WERI-Rb-1 (cell line): ENCODE data around the gene ZNF407.

Experiments
- DNase-seq: peaks from one replicate; pipeline ENCODE4 v3.0.0-alpha.2; 2020
- H3K27ac ChIP-seq: fragments of 250-450 bp; sonication (Bioruptor Pico); 2 replicates; pipeline ENCODE4 v1.5.1; 2020; ENCODE audit warnings: mild to moderate bottlenecking, moderate library complexity
- H3K27me3 ChIP-seq: fragments of 250-450 bp; sonication (Bioruptor Pico); 2 replicates; pipeline ENCODE4 v1.5.1; 2021; ENCODE audit warnings: mild to moderate bottlenecking, low read depth, moderate library complexity; ENCODE audit not compliant: insufficient read depth, severe bottlenecking
- H3K36me3 ChIP-seq: fragments of 250-450 bp; sonication (Bioruptor Pico); 2 replicates; pipeline ENCODE4 v1.5.1; 2020; ENCODE audit warnings: mild to moderate bottlenecking, moderate library complexity
- H3K4me3 ChIP-seq: 2 replicates; pipeline ENCODE4 v1.5.1; 2011; ENCODE audit warnings: low read depth, mild to moderate bottlenecking, control low read depth, low read length
- H3K9me3 ChIP-seq: fragments of 250-450 bp; sonication (Bioruptor Pico); 2 replicates; pipeline ENCODE4 v1.5.1; 2021; ENCODE audit warnings: mild to moderate bottlenecking, moderate library complexity; ENCODE audit not compliant: severe bottlenecking
- CTCF ChIP-seq: IDR thresholded peaks from 2 replicates; pipeline ENCODE4 v1.5.1; 2011; ENCODE audit warnings: low read depth, mild to moderate bottlenecking, control low read depth, inconsistent platforms, low read length

Gene ZNF407

GRCh38 chr18:75070625-75071483, 473.2 kb downstream of the ZNF407 start:
- no peaks in the 10 kb centered on the region for H3K9me3 ChIP-seq
- H3K4me3 ChIP-seq, result peak overlapping the region; percentile 35
- TF ChIP-seq CTCF, result no peak
- peak; percentile 61 for DNase-seq
- no peak overlapping the region; the same call in 1 of the 2 replicates for H3K27ac ChIP-seq
- no peaks in the 10 kb centered on the region for H3K36me3 ChIP-seq
- H3K27me3 ChIP-seq, result no peaks in the 10 kb centered on the region

DNA sequence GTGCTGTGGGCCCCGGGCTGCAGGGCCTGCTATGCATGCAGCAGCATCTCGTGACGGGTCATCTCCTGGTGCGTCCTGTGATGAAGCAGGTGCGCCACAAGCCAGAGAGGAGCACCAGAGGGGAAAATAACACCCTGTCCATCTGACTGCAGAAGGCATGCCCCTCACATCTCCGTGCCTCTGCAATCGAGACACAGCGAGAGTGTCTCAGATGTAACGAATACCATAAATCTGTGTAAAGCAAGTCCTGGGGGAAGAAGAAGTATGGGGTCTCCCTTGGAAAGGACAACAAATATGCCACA, 473.8 kb downstream of the ZNF407 start:
- Histone ChIP-seq H3K36me3 (no peaks in the 10 kb centered on the region), H3K4me3 (no peak overlapping the region), H3K27me3 (no peaks in the 10 kb centered on the region), H3K27ac (no peak overlapping the region), H3K9me3 (no peaks in the 10 kb centered on the region)
- DNase-seq, result no peak
- no peak for TF ChIP-seq CTCF

DNA sequence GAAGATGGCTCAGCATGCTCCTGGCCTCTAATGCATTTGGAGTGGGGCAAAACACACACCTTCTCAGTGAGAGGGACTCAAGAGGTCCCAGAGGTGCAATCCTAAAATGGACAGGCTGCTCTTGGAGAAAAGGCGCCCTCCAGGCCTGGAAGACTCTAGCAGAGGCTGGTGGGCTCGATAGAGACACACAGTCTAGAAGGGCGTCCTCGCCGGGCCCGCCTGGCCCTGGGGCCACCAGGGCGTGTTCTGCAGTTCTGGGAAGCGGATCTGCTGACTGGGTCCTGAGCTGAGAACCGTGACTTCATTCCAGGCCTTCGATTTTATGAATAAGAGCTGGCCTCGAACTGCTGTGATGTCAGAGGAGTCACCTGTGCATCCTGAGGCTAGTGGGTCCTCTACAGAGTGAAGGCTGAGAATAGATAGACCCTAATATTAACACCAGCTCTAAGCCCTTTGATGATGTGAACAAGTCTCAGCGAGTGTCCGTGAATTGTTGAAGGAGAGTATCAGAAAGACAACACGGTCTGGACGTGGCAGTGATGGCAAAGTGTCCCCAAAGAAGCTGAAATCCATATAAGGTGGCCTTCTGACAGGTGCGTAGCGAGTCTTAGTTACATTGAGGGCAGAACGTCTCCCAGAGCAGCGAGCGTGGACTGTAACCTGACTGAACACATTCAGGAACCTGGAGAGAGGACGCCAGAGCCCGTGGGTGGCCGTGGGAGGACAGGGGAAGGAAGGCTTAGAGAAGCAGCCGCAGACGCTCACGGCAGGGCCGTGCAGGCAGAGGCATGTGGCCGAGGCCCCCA, 474.4 kb downstream of the ZNF407 start:
- Histone ChIP-seq H3K27me3 (no peaks in the 10 kb centered on the region), H3K4me3 (no peak overlapping the region), H3K27ac (no peak overlapping the region), H3K9me3 (no peaks in the 10 kb centered on the region), H3K36me3 (no peaks in the 10 kb centered on the region)
- DNase-seq, result no peak
- no peak for TF ChIP-seq CTCF

DNA sequence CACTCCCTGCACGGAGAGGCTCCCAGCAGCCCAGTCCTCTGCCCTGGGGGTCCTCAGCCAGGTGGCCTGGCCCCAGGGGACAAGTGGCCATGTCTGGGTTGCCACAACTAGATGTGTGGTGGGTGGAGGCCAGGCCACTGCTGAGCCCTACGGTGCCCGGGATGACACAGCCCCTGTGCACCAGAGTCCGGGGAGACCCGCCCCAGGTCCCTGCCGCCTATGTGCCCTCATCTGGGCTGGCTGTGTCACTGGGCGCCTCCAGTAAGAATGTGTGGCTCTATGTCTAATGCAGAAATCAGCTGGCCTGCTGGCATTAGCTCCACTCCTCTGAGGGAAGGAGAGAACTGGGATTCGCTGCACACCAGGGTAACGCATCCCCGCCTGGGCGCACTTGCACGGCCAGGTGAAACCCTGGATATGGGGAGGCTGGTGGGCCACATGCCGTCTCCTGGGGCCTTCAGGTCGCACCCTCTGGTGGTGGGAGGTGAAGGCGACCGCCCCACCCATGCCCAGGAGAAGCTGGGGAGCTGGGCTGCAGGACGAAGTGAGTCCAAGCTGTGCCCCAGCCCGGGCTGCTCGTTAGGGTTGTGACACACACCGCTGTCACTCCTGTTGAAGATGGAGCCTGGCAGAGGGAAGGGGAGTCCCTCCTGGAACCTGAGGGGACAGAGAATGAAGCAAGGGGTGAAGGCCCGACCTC, 475.2 kb downstream of the ZNF407 start:
- Histone ChIP-seq H3K4me3 (no peak overlapping the region), H3K27me3 (no peaks in the 10 kb centered on the region), H3K36me3 (no peaks in the 10 kb centered on the region), H3K27ac (no peak overlapping the region), H3K9me3 (peaks cover 5% of the 10 kb centered on the region)
- no peak for TF ChIP-seq CTCF
- no peak for DNase-seq

GRCh38 chr18:75073654-75074053, 476.0 kb downstream of the ZNF407 start:
- Histone ChIP-seq H3K9me3 (peaks cover 10% of the 10 kb centered on the region), H3K27me3 (no peaks in the 10 kb centered on the region), H3K36me3 (no peaks in the 10 kb centered on the region), H3K27ac (no peak overlapping the region), H3K4me3 (no peak overlapping the region)
- no peak for TF ChIP-seq CTCF
- no peak for DNase-seq
